Measurements from ENCODE around the gene ID3. TPM values are rescaled to one million over a fixed set of nuclear protein-coding genes. Genes with fewer than 3 reads are reported as not detected.

The ID3 gene
- total RNA-seq, 1 donor from 2014 or later: 99.9 TPM

DNA sequence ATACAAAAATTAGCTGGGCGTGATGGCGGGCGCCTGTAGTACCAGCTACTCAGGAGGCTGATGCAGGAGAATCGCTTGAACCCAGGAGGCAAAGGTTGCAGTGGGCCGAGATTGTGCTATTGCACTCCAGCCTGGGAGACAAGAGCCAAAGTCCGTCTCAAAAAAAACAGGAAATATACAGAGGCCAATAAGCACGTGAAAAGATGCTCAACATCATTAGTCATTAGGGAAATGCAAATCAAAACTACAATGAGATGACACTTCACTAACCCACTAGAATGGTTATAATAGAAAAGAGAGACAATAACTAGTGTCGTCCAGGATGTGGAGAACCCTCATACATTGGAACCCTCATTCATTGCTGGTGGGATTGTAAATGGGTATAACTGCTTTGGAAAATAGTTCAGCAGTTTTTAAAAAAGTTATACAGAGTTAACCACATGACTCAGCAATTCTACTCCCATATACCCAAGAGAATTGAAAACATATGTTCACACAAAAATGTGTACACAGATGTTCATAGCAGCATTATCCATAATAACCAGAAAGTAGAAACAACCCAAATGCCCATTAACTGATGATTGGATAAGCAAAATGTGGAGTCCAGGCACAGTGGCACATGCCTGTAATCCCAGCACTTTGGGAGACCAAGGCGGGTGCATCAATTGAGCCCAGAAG, 21.9 kb downstream of the ID3 start:
- Histone ChIP-seq H3K9me3 (ENCODE audit: low read depth) (no peaks in the 10 kb centered on the region), H3K9ac (no peak overlapping the region), H3K27me3 (peaks cover 8% of the 10 kb centered on the region), H3F3A (ENCODE audit: low read depth) (peaks cover 6% of the 10 kb centered on the region), H2AFZ (replicated peaks) (no peak overlapping the region), H4K20me1 (ENCODE audit: low read depth) (no peaks in the 10 kb centered on the region), H3K27ac (no peak overlapping the region), H3K4me3 (no peak overlapping the region), H3K4me2 (no peak overlapping the region), H3K36me3 (no peaks in the 10 kb centered on the region), H3K79me2 (ENCODE audit: low read depth) (no peaks in the 10 kb centered on the region), H3K4me1 (no peaks in the 10 kb centered on the region)
- peaks cover 6% of the 10 kb centered on the region for H3K27me3 Mint-ChIP-seq (ENCODE audit: insufficient read depth, low read depth)
- H3K4me3 Mint-ChIP-seq: no peak overlapping the region
- no peak for DNase-seq (ENCODE audit: low spot score)
- no peaks in the 10 kb centered on the region for H3K36me3 Mint-ChIP-seq
- no peaks in the 10 kb centered on the region for H3K9me3 Mint-ChIP-seq
- TF ChIP-seq EZH2 (IDR thresholded peaks at IDR 0.05) (no peak), CTCF (IDR thresholded peaks at IDR 0.05) (no peak), EZH2phosphoT487 (IDR thresholded peaks at IDR 0.05) (no peak)
- peaks cover 11% of the 10 kb centered on the region for H3K4me1 Mint-ChIP-seq
- peak overlapping the region; percentile 73 for H3K27ac Mint-ChIP-seq

- Histone ChIP-seq H3K79me2 (ENCODE audit: low read depth) (peaks cover 12% of the 10 kb centered on the region), H3K27ac (no peak overlapping the region), H3F3A (ENCODE audit: low read depth) (peaks cover 27% of the 10 kb centered on the region), H3K9me3 (ENCODE audit: low read depth) (no peaks in the 10 kb centered on the region), H3K4me2 (no peak overlapping the region), H3K9ac (no peak overlapping the region), H3K36me3 (no peaks in the 10 kb centered on the region), H3K4me1 (peaks cover 18% of the 10 kb centered on the region), H3K27me3 (peaks cover 22% of the 10 kb centered on the region), H4K20me1 (ENCODE audit: low read depth) (peaks cover 1% of the 10 kb centered on the region), H3K4me3 (no peak overlapping the region), H2AFZ (replicated peaks) (no peak overlapping the region)
- Mint-ChIP-seq H3K27ac (no peak overlapping the region), H3K4me3 (no peak overlapping the region), H3K4me1 (peaks cover 37% of the 10 kb centered on the region), H3K36me3 (no peaks in the 10 kb centered on the region), H3K27me3 (ENCODE audit: insufficient read depth, low read depth) (peaks cover 9% of the 10 kb centered on the region), H3K9me3 (no peaks in the 10 kb centered on the region)
- no peak for DNase-seq (ENCODE audit: low spot score)
- no peak for TF ChIP-seq EZH2 (IDR thresholded peaks at IDR 0.05)
Measured at GRCh38 chr1:23533246-23534023, 25.9 kb downstream of the ID3 start.

DNA sequence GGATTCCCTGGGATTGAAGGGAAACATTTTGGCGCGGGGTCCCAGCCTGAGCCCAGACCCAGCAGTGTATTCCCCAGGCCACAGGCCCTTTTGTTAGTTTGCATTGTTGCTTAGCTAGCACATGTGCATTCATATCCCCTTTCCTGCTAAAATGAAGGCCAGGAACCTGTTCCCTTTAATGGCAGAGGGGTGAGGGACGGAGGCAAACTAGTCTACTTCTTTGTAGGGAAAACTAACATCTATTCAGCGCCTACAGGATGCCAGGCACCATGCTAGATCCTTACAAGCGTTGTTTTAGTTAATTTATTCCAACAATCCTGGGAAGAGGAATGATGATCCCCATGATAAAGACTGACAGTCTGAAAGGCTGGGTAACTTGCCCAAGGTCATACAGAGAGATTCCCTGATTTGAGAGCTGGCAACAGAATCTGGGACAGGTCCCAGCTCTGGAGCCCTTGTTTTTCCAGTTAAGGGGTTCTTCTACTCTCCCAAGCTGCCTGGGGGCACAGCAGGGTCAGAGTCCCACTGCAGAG, 27.7 kb downstream of the ID3 start:
- H3K4me2 ChIP-seq: peak overlapping the region; percentile 79
- H3K9me3 ChIP-seq (ENCODE audit: low read depth): no peaks in the 10 kb centered on the region
- peak overlapping the region; percentile 33 for H3K27ac Mint-ChIP-seq
- H3K27me3 Mint-ChIP-seq (ENCODE audit: insufficient read depth, low read depth): peaks cover 9% of the 10 kb centered on the region
- H3K27ac ChIP-seq: no peak overlapping the region
- peaks cover 12% of the 10 kb centered on the region for H3K79me2 ChIP-seq (ENCODE audit: low read depth)
- H2AFZ ChIP-seq (replicated peaks): peak overlapping the region; percentile 45
- peaks cover 22% of the 10 kb centered on the region for H3K27me3 ChIP-seq
- no peaks in the 10 kb centered on the region for H3K36me3 ChIP-seq
- TF ChIP-seq CTCF (IDR thresholded peaks at IDR 0.05): no peak
- no peak for TF ChIP-seq EZH2phosphoT487 (IDR thresholded peaks at IDR 0.05)
- no peak for TF ChIP-seq EZH2 (IDR thresholded peaks at IDR 0.05)
- peaks cover 18% of the 10 kb centered on the region for H3K4me1 ChIP-seq
- H3K4me3 Mint-ChIP-seq: peak overlapping the region; percentile 91
- peak overlapping the region; percentile 39 for H3K4me3 ChIP-seq
- H3K4me1 Mint-ChIP-seq: peaks cover 41% of the 10 kb centered on the region
- peaks cover 30% of the 10 kb centered on the region for H3F3A ChIP-seq (ENCODE audit: low read depth)
- no peak for DNase-seq (ENCODE audit: low spot score)
- no peaks in the 10 kb centered on the region for H3K36me3 Mint-ChIP-seq
- peaks cover 14% of the 10 kb centered on the region for H4K20me1 ChIP-seq (ENCODE audit: low read depth)
- no peak overlapping the region for H3K9ac ChIP-seq
- no peaks in the 10 kb centered on the region for H3K9me3 Mint-ChIP-seq

All from neural progenitor cell (in vitro differentiated cells).